Renal cortical epithelial cell (primary cell): ENCODE measurements around the gene SAMD4A. TPM values are rescaled to one million over a fixed set of nuclear protein-coding genes. Genes with fewer than 3 reads are reported as not detected.
A peak's percentile ranks its signal among the peaks of the same experiment; 100 is the strongest.

Source experiments
- DNase-seq: peaks from one replicate; pipeline ENCODE4 v3.0.0-alpha.2; 2011; ENCODE audit warnings: low read depth
- total RNA-seq: library from RNA; depleted of rRNA; stranded (reverse); fragments of >200 nt; gene quantifications from 2 replicates; pipeline ENCODE4 v1.2.3, GENCODE V29; 2014

SAMD4A gene
- total RNA-seq, 1 donor from 2014 or later, result 81.5 TPM

DNA sequence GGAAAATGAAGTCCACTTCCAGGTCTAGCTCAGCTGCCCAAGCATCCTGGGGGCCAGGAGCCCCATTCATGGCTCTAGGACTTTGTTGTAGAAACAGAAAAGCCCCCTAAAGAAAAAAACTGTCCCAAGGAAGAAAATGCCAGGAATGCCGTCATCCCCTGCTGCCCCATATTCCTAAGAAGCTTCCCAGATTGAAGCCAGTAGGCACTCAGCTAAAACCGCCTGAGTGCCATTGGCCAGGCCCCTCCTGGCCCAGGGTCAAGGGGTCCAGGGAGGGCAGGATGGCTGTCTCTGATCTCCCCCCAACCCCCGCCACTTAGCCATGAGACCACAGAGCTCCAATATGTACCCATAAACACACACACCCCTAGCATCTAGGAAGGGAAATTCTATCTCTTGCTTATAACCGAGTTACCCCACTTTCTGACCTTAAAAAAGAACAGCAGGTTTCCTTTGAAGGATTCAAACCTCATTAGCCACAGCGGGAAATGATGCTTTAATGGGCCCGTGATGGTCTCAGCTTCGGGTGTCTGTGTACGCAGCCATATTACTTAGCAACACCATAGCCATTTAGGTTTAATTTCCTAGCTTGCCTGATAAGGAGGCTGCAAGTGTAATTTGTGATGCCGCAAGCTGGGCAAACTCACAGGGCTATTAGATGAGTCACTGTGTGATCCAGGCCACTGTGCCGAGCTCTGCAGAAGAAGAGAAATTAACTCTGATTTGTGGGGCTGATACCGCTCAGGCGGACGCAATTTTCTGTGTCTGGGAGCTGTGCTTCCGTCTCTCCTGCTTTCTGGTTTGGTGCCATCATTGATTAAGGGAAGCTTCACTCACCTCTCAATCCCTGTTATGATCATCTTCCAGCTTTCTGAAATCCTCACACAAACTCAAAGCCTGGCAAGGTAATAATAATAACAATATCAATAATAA lies 251.5 kb downstream of the SAMD4A start:
- peak; percentile 68 for DNase-seq

DNA sequence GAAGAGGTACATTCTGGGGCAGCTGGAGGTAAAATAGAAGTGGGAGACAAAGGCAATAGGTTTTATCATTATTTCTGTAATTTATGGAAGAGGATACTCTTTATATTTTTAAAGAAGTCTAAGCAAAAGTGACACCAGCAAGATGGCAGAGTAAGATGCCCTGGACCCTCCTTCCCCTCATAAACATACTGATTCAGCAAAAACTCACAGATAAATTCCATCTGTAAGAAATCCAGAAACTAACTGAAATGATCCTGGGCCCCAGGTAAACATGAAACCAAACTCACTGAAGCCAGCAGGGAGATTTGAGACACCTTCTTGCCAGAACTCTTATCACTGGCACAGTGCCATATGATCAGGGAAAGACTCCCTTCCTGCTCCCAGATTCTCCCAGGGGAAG lies 255.8 kb downstream of the SAMD4A start:
- no peak for DNase-seq

DNA sequence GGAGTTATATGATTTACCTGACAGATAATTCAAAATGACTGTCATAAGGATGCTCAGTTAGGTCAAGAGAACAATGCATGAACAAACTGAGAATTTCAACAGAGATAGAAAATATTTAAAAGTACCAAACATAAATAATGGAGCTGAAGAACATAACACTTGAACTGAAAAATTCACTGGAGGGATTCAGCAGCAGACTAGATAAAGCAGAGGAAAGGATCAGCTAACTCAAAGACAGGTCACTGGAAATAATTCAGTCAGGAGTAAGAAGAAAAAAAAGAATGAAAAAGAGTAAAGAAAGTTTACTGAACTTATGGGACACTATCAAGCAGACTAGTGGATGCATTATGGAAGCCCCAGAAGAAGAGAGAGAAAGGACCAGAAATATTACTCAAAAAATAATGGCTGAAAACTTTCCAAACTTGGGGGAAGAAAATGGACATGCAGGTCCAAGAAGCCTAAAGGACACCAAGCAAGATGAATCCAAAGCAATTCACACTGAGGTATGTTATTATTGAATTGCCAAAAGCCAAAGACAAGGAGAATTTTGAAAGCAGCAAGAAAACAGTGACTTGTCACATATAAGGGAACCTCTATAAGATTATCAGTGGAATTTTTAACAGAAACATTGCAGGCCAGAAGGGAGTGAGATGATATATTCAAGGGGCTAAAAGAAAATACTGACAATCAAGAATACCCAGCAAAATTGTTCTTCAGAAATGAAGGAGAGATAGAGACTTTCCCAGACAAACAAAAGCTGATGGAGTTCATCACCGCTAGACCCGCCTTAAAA lies 257.0 kb downstream of the SAMD4A start:
- no peak for DNase-seq

DNA sequence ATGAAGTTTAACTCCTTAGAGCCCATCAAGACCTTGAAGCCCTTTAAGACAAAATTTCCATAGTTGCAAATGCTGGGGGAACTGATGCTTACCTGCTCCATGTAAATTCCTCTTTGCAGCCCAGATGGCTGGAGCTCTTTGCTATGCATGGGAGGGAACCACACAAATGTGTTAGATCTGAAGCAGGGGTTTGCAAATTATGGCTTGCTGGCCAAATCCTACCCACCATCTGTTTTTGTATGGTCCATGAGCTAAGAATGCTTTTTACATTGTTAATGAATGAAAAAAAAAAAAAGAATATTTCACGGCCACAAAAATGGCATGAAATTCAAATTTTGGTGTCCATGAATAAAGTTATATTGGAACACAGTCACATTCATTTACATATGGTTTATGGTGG lies 261.1 kb downstream of the SAMD4A start:
- DNase-seq, result no peak

DNA sequence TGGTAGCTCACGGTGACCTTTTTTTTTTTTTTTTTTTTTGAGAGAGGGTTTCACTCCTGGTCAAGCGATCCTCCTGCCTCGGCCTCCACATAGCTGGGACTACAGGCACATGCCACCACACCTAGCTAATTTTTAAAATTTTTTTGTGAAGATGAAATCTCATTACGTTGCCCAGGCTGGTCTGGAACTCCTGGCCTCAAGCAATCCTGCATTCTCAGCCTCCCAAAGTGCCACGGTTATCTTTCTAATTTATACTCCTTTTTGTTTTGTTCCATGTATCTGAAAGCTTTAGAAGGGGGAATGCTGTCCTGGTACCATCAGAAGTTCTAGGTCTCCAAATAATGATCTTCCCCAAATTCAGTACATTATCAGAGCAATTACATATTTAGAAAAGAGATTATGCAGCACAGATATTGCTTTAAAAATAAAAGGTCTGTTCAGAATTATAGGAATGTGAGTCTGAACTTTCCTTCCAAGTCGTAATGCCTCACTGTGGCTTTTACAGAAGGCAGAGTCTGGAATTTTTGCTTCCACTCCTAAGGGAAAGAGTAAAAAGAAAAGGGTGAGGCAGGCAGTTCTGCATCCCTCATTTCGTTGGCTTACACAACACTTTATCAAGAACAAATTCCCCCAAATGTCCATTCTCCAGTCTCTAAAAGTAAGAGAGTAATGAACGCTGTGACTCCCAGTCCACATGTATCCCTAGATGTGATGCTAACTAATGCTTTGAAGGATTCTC lies 262.7 kb downstream of the SAMD4A start:
- DNase-seq, result no peak

DNA sequence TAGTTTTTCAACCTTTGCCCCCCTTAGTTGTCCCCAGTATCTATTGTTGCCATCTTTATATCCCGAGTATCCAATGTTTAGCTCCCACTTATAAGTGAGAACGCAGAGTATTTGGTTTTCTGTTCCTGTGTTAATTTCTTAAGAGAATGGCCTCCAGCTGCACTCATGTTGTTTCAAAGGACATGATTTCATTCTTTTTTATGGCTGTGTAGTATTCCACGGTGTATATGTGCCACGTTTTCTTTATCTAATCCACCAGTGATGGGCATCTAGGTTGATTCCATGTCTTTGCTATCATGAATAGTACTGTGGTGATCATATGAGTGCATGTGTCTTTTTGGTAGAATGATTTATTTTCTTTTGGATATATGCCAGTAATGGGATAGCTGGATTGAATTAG lies 263.7 kb downstream of the SAMD4A start:
- no peak for DNase-seq

DNA sequence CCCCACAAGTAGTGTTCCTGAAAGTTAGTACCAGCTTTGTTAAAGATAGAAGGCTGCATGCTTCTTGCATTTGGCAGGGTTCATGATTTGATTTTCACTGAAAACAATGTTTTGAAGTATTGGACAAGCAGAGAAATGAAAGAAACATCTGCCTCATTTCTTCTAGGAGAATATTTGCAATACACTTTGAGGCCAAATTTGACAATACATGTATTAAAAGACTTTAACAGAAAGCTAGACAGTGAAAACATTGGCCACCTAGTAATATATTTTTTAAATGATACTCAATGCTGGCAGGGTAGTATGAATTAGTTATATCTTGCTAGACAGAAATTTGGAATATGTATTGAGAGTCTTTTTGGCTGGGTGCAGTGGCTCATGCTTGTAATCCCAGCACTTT lies 267.2 kb downstream of the SAMD4A start:
- DNase-seq, result no peak

DNA sequence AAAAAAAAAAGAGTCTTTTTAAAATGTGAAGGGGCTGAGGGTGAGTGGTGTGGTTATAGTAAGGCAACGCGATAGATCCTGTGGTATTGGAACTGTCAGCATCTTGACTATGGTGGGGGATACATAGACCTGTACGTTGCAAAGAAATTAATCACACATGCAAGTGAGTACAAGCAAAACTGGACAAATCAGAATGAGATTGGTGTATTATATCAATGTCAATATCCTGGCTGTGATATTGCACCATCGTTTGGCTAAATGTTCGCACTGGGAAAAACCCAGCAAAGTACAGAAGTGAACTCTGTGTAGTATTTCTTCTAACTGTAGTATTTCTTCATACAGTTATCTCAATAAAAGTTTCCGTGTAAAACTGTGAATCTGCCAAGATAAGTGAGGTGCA lies 267.8 kb downstream of the SAMD4A start:
- no peak for DNase-seq

DNA sequence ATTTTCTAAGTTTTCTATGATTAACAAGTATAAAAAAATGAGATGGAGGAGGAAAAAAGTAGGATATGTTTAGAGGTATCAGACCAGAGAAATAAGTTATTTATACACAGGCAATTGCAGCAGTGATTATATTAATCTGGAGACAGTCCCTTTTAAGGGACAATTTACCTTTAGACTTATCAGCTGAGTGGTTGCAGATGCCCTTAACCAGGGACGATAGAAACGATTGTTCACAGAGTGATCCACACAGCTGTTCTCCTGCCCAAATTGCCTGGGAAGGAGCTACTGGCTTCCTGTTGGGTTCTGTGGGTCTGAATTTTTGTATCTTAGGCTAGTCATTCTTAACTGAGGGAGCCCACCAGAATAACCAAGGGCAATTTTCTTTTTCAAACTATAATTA lies 269.3 kb downstream of the SAMD4A start:
- no peak for DNase-seq

DNA sequence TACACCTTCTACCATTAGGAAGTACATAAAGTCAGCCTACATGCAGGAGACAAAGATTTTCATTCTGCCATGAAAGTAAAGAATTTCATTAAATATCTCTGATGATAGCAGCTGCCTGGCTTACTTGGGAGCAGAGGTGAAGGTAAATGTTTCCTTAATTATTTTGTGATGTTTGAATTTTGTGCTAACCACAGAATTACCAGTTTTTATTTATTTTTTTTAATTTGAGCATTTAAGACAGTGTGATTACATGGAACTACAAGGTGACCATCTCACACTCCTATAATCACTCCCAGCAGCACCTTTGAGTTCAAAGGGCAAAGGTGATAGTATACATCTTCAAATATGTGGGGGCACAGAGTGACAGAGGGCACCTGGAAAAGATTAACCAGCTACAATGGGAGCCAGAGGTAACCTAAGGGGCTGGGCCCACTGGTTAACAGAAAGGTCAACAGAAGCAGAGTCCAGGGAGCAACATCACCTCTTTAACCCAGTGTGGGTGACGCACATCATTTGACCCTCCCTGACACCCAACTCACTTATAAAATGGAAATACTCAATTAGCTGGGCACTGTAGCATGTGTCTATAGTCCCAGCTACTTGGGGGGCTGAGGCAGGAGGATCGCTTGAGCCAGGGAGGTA lies 270.7 kb downstream of the SAMD4A start:
- no peak for DNase-seq

DNA sequence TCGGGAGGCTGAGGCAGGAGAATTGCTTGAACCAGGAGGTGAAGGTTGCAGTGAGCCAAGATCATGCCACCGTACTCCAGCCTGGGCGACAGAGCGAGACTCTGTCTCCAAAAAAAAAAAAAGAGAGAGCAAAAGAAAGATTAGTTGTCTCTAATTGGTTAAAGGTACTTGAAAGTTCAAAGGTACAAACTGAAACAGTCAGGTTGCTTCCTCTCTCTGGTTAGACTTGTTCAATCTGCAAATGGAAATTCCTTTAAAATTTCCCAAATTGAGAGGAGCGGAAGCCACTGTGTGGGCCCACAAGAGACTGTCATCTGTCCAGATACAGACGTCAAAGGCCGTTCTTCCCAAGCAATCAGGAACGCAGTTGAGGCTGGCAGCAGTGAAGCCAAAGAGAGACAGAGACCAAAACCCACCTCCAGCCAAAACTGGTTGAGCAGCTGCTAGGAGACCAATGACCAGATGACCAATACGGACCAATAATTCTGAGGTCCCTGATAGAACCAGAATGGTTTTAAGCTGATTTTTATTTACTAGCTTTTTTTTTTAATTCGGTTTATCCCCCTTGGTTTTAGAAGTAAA lies 272.1 kb downstream of the SAMD4A start:
- DNase-seq, result no peak

DNA sequence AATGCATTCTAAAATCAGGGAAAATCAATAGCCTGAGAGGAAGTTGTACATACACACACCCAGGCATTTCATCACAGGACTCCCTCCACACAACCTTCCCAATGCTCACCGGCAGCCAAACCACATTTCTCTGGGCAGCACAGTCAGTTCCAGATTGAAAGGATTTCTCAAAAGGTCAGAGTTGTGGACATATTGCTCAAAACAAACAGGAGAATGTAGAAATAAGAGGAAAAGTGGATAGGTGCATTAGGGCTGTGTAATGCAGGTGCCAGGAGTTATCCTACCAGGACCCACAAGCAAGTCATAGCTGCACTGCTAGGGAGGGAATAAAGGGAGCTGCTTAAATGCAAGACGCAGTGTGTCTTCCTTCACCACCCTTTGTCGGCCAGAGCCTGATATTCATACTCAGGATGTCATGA lies 272.8 kb downstream of the SAMD4A start:
- peak; percentile 78 for DNase-seq

DNA sequence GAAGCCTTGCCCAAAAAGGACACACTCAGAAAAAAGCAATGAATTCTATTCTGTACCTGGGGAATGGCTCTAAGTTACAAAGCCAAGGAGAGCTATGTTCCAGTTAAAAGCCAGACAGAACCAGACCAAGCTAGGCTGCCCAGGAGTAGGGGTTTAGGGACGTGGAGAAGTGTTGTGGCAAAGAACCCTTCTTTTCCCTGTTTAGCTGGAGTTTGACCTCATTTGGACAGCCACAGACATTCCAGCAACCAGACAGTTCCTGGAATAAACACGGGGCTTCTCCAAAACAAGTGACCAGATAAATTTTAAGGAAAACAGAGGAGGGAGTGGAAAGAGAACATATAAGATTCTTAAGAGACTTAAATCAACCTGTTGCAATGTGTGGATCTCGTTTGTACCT lies 273.4 kb downstream of the SAMD4A start:
- DNase-seq, result peak; percentile 58

DNA sequence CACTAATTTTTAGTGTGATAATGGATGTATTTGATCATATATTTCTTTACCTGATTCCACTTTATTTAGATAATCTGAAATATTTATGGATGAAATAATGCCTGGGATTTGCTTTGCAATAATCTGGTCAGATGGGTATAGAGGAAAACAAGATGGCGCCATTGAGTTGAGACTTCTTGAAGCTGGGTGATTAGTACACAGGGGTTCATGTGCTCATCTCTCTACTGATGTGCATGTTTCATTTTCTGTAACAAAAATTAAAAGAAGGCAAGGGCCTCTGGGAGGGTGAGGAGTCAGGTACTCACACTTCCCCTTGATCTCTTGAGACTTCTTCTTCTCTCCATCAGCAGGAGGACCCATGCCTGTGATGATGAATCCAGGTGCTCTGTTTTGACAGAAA lies 273.9 kb downstream of the SAMD4A start:
- DNase-seq, result no peak

Other genes starting within 250 kb of the SAMD4A start
- gene CDKN3, start 170.1 kb upstream of the SAMD4A start, total RNA-seq, result 3.5 and 43.6 TPM in 2 replicates
- gene CNIH1, start 125.8 kb upstream of the SAMD4A start, total RNA-seq, result 171 and 203 TPM in 2 replicates
- 113 and 175 TPM in 2 replicates for gene GMFB, start 78.1 kb upstream of the SAMD4A start, total RNA-seq
- 16.7 and 23.1 TPM in 2 replicates for gene CGRRF1, start 57.2 kb upstream of the SAMD4A start, total RNA-seq